Tibial artery (tissue), 4 donors: ENCODE results near the gene NUMBL.

Experiments
- DNase-seq, 2 donors: peaks; one replicate each; pipeline ENCODE4 v3.0.0-alpha.2; 2019
- H3K27ac ChIP-seq, 2 donors: fragments of 200-600 bp; sonication (generic) in 1 of 2; 1 replicate in 1 of 2; 2 replicates in 1 of 2; pipeline ENCODE4 v1.5.1; 2018 to 2019; ENCODE audit warnings: mild to moderate bottlenecking in 1 of 2
- H3K27me3 ChIP-seq, 2 donors: fragments of 200-600 bp; sonication (generic) in 1 of 2; one replicate each; pipeline versions ENCODE4 v1.5.1 to v1.6.0; 2016 to 2019
- H3K36me3 ChIP-seq, 3 donors: fragments of 200-600 bp; sonication (generic) in 2 of 3; one replicate each; pipeline ENCODE4 v1.5.1; 2016 to 2019; ENCODE audit warnings: mild to moderate bottlenecking in 2 of 3
- H3K4me1 ChIP-seq, 4 donors: fragments of 200-600 bp; sonication (generic) in 2 of 4; 1 replicate in 3 of 4; 2 replicates in 1 of 4; pipeline ENCODE4 v1.5.1; 2016 to 2019
- H3K4me3 ChIP-seq, 2 donors: fragments of 200-600 bp; sonication (generic) in 1 of 2; 1 replicate in 1 of 2; 2 replicates in 1 of 2; pipeline ENCODE4 v1.5.1; 2018 to 2019; ENCODE audit warnings: mild to moderate bottlenecking in 2 of 2
- H3K9me3 ChIP-seq, 3 donors: fragments of 200-600 bp; sonication (generic) in 1 of 3; one replicate each; pipeline ENCODE4 v1.5.1; 2016 to 2019
- CTCF ChIP-seq, 2 experiments: fragments of 200-600 bp in 1 of 2; fragments of 450-650 bp in 1 of 2; IDR thresholded peaks; one replicate each; pipeline ENCODE4 v1.5.1; 2017 to 2019; ENCODE audit warnings: antibody characterized with exemption in 2 of 2, mild to moderate bottlenecking in 1 of 2, moderate library complexity in 1 of 2
- intact Hi-C: fragments of 100-400 bp; cut with DNase I; formaldehyde crosslinking; loops from one replicate; pipeline ENCODE4 v1.15.0; 2023; ENCODE audit warnings: low total_unique reads

NUMBL gene

DNA sequence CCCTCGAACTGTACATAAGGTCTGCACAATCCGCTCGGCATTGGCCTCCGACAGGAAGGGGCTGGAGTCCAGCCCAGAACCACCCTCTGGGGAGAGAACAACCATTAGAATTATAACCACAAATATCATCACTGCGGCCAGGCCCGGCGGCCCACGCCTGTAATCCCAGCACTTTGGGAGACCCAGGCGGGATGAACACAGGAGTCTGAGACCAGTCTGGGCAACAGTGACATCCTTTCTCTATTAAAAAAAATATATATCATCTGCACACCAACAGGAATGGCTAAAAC, 14.9 kb upstream of the NUMBL start:
- H3K4me3 ChIP-seq = no peak overlapping the region
- no peaks in the 10 kb centered on the region for H3K4me1 ChIP-seq
- no peaks in the 10 kb centered on the region for H3K9me3 ChIP-seq
- peaks cover 35 to 98% (median 72%) of the 10 kb centered on the region in 3 donors for H3K36me3 ChIP-seq
- H3K27ac ChIP-seq = no peak overlapping the region
- intact Hi-C loops = no loop called here
- DNase-seq = peak in 1 of 2 donors; percentile 53
- no peak for TF ChIP-seq CTCF (IDR thresholded peaks at IDR 0.05)
- H3K27me3 ChIP-seq = no peaks in the 10 kb centered on the region

- no peak for DNase-seq
Measured at GRCh38 chr19:40704491-40705361, 14.3 kb upstream of the NUMBL start.

GRCh38 chr19:40703029-40703755, 12.7 kb upstream of the NUMBL start:
- Histone ChIP-seq H3K4me1 (no peaks in the 10 kb centered on the region), H3K4me3 (no peak overlapping the region), H3K36me3 (peaks cover 32 to 94% (median 67%) of the 10 kb centered on the region in 3 donors), H3K9me3 (no peaks in the 10 kb centered on the region), H3K27ac (no peak overlapping the region), H3K27me3 (no peaks in the 10 kb centered on the region)
- no peak for TF ChIP-seq CTCF (IDR thresholded peaks at IDR 0.05)
- DNase-seq = no peak
- intact Hi-C loops = no loop called here

More at GRCh38 chr19:40704491-40705361, 14.3 kb upstream of the NUMBL start:
- Histone ChIP-seq H3K27ac (no peak overlapping the region), H3K27me3 (no peaks in the 10 kb centered on the region), H3K9me3 (no peaks in the 10 kb centered on the region), H3K4me1 (no peaks in the 10 kb centered on the region), H3K4me3 (no peak overlapping the region), H3K36me3 (peaks cover 35 to 98% (median 72%) of the 10 kb centered on the region in 3 donors)
- intact Hi-C loops = no loop called here
- no peak for TF ChIP-seq CTCF (IDR thresholded peaks at IDR 0.05)

DNA sequence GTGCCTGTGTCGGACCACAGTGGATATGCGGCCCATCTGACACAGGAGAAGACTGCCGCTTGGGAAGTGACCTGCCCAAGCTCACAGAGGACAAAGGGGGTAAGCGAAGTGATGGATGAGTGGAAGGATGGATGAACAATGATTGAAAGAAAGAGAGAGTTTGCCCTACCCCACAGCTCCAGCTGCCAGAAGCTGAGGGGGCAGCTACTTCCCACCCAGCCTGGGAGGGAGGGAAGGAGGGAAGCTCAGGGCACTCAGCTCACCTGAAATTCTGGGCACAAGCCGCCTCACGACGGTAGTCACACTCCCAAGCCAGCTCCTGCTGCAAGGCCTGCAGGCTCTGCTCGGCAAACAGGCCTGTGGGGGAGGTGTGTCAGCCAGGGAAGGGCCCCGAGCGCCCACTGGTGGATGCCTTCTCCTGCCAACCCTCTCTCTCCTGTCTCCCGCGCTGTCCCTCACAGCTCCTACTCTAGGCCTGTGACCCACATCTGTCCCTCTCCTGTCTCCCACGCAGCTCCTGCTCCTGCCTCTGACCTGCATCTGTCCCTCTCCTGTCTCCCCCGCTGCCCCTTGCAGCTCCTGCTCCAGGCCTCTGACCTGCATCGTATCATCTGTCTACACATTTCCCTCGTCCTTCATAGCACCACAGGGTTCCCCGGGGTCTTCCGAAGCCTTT, 12.0 kb upstream of the NUMBL start:
- TF ChIP-seq CTCF (IDR thresholded peaks at IDR 0.05) = no peak
- Histone ChIP-seq H3K36me3 (peaks cover 25 to 88% (median 62%) of the 10 kb centered on the region in 3 donors), H3K27ac (no peak overlapping the region), H3K4me1 (no peaks in the 10 kb centered on the region), H3K4me3 (no peak overlapping the region), H3K9me3 (no peaks in the 10 kb centered on the region), H3K27me3 (no peaks in the 10 kb centered on the region)
- intact Hi-C loops = no loop called here
- no peak for DNase-seq

DNA sequence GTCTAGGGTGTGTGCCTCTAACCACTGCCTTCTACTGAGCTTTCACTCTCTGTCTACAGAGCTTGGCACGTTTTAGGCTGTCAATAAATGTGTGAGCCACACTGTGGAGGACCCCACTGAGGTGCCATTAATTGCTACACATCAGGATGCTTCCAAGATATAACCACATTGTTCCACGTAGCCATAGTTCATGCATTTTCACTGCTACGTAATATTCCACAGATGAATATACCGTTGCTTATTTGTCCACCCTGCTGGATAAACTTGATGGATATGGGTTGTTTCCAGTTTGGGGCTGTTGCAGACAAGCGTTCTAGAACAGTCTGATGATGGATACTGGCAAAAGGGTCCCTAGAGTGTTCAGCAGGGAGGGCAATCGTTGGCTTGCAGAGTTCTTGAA, 11.3 kb upstream of the NUMBL start:
- H3K36me3 ChIP-seq = peaks cover 21 to 88% (median 62%) of the 10 kb centered on the region in 3 donors
- no peak for TF ChIP-seq CTCF (IDR thresholded peaks at IDR 0.05)
- intact Hi-C loops = no loop called here

More for the DNA sequence above, 11.3 kb upstream of the NUMBL start:
- DNase-seq = no peak
- H3K9me3 ChIP-seq = no peaks in the 10 kb centered on the region
- H3K27me3 ChIP-seq = no peaks in the 10 kb centered on the region
- H3K4me1 ChIP-seq = no peaks in the 10 kb centered on the region
- no peak overlapping the region for H3K27ac ChIP-seq
- no peak overlapping the region for H3K4me3 ChIP-seq
